ENCODE data around the gene TMEM120A.

DNA sequence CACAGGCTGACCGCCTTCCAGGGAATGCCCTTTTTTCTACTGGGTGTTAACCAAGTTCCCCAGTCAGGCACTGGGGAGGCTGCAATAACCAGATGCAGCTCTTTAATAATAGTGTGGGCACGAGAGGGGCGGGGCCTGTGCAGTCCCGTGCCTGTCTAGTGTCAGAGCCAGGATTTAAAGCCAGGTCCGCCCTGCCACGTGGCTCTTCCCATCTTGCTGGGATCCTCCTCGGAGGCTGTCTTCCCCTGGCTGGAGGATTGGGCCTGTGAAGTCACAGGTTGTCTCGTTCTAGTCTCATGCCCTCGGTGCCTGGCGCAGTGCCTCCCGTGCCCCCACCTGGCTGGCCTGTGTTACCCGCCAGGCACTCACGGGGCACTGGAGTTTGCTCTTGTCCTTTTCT lies 25.2 kb downstream of the TMEM120A start:
- TF ChIP-seq, protein P1, sequence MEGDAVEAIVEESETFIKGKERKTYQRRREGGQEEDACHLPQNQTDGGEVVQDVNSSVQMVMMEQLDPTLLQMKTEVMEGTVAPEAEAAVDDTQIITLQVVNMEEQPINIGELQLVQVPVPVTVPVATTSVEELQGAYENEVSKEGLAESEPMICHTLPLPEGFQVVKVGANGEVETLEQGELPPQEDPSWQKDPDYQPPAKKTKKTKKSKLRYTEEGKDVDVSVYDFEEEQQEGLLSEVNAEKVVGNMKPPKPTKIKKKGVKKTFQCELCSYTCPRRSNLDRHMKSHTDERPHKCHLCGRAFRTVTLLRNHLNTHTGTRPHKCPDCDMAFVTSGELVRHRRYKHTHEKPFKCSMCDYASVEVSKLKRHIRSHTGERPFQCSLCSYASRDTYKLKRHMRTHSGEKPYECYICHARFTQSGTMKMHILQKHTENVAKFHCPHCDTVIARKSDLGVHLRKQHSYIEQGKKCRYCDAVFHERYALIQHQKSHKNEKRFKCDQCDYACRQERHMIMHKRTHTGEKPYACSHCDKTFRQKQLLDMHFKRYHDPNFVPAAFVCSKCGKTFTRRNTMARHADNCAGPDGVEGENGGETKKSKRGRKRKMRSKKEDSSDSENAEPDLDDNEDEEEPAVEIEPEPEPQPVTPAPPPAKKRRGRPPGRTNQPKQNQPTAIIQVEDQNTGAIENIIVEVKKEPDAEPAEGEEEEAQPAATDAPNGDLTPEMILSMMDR (conservative IDR thresholded peaks at IDR 0.05; ENCODE audit: low read length) = no peak
- no peak for TF ChIP-seq EZH2phosphoT487 (IDR thresholded peaks at IDR 0.05; ENCODE audit: borderline replicate concordance)

Measured in Loucy (cell line).